Measurements from ENCODE around the gene AIG1. TPM values are rescaled to one million over a fixed set of nuclear protein-coding genes. Genes with fewer than 3 reads are reported as not detected.

AIG1 gene
- total RNA-seq, 1 experiment from 2014 or later, result 29.9 TPM

- Histone ChIP-seq H3K9me3 (replicated peaks) (no peaks in the 10 kb centered on the region), H3K4me1 (replicated peaks) (peaks cover 8% of the 10 kb centered on the region), H3K36me3 (0 out of 2 replicates have a peak, but pooled peaks cover 2% of the 10 kb centered on the region), H3K27ac (no peak overlapping the region), H3K27me3 (replicated peaks) (no peaks in the 10 kb centered on the region), H3K4me3 (no peak overlapping the region)
- no peak for DNase-seq (ENCODE audit: low read depth in 1 of 2, low spot score in 2 of 2)
These were observed 117.0 kb downstream of the AIG1 start for GRCh38 chr6:143177706-143178105.

DNA sequence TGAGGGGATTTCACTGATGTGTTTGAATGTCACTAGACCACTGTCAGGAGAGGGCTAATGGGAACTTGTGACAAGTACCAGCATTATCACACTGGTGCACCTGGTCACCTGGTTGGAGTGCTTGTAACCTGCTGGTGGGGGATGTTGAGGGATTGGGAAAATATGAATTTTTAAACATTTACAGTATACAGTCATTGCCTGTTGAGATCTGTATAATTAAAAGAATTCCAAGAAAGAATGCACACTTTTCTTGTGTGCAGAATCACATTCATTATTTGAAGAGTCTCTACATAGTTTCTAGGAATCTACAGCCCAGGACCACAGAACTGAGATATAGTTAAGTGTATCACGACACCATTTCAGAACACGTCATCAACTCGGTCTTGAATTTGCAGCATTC, 118.4 kb downstream of the AIG1 start:
- H3K27ac ChIP-seq, result no peak overlapping the region
- no peak overlapping the region for H3K4me3 ChIP-seq
- H3K4me1 ChIP-seq (replicated peaks), result peaks cover 8% of the 10 kb centered on the region
- no peaks in the 10 kb centered on the region for H3K9me3 ChIP-seq (replicated peaks)
- no peak for DNase-seq (ENCODE audit: low read depth in 1 of 2, low spot score in 2 of 2)
- H3K36me3 ChIP-seq, result 0 out of 2 replicates have a peak, but pooled peaks cover 2% of the 10 kb centered on the region
- no peaks in the 10 kb centered on the region for H3K27me3 ChIP-seq (replicated peaks)

GRCh38 chr6:143179901-143180612, 119.4 kb downstream of the AIG1 start:
- H3K4me1 ChIP-seq (replicated peaks), result peaks cover 8% of the 10 kb centered on the region
- 0 out of 2 replicates have a peak, but pooled peaks cover 2% of the 10 kb centered on the region for H3K36me3 ChIP-seq
- no peak for DNase-seq (ENCODE audit: low read depth in 1 of 2, low spot score in 2 of 2)
- H3K9me3 ChIP-seq (replicated peaks), result no peaks in the 10 kb centered on the region
- no peak overlapping the region for H3K27ac ChIP-seq
- H3K27me3 ChIP-seq (replicated peaks), result no peaks in the 10 kb centered on the region
- no peak overlapping the region for H3K4me3 ChIP-seq

DNA sequence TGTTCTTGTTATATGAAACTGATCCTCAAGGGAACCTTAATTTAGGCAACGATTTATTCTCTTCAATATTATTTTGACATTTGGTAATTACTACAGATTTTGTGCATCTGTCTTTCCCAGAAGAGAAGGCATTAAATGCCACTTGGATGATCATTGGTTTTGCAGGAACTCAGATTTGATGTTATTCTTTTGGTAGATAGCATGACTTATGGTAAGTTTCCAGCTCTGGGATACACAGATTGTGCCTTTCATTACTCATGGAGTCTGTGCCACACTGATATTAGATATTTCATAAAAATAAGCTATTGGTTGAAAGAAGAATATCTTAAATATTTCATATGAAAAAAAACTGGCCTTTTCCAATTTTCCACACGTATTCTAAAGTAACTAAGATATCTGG, 120.1 kb downstream of the AIG1 start:
- Histone ChIP-seq H3K9me3 (replicated peaks) (no peaks in the 10 kb centered on the region), H3K4me3 (no peak overlapping the region), H3K4me1 (replicated peaks) (peaks cover 8% of the 10 kb centered on the region), H3K27me3 (replicated peaks) (no peaks in the 10 kb centered on the region), H3K27ac (no peak overlapping the region), H3K36me3 (no peaks in the 10 kb centered on the region)
- DNase-seq (ENCODE audit: low read depth in 1 of 2, low spot score in 2 of 2), result no peak

DNA sequence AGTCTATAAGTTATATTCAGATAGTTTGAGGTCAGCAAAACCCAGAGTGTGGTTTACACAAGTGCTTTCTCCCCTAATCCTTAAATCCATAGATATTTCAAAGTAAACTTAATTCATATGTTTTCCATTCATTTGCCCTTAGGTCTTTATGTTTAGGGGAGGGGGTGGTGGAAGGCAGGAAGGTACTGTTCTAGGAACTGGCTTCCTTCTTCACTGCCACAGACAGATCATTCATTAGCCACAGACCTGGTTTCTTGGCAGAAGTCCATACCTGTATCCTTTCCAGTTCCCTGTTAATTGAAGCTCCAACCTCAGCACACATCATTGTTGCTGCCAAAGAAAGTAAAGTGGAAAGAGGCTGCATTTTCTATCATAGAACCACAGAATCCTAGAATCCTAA, 123.0 kb downstream of the AIG1 start:
- H3K9me3 ChIP-seq (replicated peaks), result no peaks in the 10 kb centered on the region
- no peak overlapping the region for H3K27ac ChIP-seq
- no peaks in the 10 kb centered on the region for H3K27me3 ChIP-seq (replicated peaks)
- no peaks in the 10 kb centered on the region for H3K4me1 ChIP-seq (replicated peaks)
- H3K4me3 ChIP-seq, result no peak overlapping the region
- DNase-seq (ENCODE audit: low read depth in 1 of 2, low spot score in 2 of 2), result no peak
- H3K36me3 ChIP-seq, result no peaks in the 10 kb centered on the region

DNA sequence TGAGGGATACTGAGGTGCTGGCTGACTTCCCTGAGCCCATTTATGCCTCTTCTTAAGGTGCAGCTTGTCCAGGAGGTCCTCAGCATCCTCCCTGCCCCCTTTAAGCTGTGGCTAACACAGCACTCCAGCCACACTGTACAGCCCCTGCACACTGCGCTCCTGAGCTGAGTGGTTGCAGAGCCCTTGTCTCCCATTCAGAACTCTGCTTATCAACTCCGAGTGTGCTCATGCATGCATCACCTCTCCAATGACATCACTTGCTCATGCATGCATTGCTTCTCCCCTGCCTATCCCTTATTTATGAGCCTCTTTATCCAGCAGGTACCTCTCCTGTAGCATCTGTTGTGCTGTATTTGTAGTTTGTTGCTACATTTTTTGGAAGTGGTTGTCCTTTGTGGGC, 124.6 kb downstream of the AIG1 start:
- DNase-seq (ENCODE audit: low read depth in 1 of 2, low spot score in 2 of 2), result no peak
- no peak overlapping the region for H3K4me3 ChIP-seq
- H3K27ac ChIP-seq, result no peak overlapping the region
- H3K9me3 ChIP-seq (replicated peaks), result no peaks in the 10 kb centered on the region
- H3K36me3 ChIP-seq, result no peaks in the 10 kb centered on the region
- peaks cover 5% of the 10 kb centered on the region; the same call in 1 of the 2 replicates for H3K4me1 ChIP-seq (replicated peaks)
- H3K27me3 ChIP-seq (replicated peaks), result no peaks in the 10 kb centered on the region

DNA sequence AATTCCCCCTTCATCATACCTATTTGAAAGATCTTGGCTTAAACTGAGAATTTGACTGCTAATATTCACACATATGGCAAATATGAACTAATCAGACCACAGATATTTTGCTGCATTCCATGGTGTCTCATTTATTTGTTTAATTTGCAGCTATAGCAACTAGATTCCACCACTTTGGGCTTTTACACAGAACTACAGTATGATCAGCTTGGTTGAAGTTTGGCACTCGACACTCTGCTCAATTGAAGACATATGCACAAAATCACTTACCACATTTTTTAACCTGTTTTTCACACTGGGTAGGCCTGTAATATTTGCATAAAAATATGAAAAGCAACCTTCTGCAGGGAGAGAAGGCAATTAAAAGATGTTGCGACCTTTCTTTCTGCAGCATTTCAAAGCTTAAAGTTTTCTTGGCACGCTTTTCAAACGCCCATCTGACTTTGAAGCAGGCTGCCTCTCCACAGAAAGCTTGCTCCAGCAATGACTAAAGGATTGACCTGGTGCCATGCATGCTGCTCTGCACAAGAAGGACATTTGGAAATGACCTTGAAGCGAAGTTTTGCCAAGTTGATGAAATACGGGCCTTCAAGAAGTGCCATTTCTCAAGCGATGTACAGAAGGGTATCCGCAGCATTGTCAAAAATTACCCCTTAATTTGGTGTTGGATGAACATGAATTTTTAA, 126.7 kb downstream of the AIG1 start:
- peak in 1 of 2 experiments; percentile 6 for DNase-seq (ENCODE audit: low read depth in 1 of 2, low spot score in 2 of 2)
- no peaks in the 10 kb centered on the region for H3K36me3 ChIP-seq
- H3K27ac ChIP-seq, result no peak overlapping the region
- no peak overlapping the region for H3K4me3 ChIP-seq
- H3K9me3 ChIP-seq (replicated peaks), result no peaks in the 10 kb centered on the region
- H3K27me3 ChIP-seq (replicated peaks), result no peaks in the 10 kb centered on the region
- peaks cover 5% of the 10 kb centered on the region; the same call in 1 of the 2 replicates for H3K4me1 ChIP-seq (replicated peaks)

- DNase-seq (ENCODE audit: low read depth in 1 of 2, low spot score in 2 of 2), result no peak
- Histone ChIP-seq H3K9me3 (replicated peaks) (no peaks in the 10 kb centered on the region), H3K4me3 (no peak overlapping the region), H3K4me1 (replicated peaks) (peaks cover 5% of the 10 kb centered on the region; the same call in 1 of the 2 replicates), H3K27me3 (replicated peaks) (no peaks in the 10 kb centered on the region), H3K27ac (no peak overlapping the region), H3K36me3 (no peaks in the 10 kb centered on the region)
These were observed 127.6 kb downstream of the AIG1 start for GRCh38 chr6:143188292-143188691.

DNA sequence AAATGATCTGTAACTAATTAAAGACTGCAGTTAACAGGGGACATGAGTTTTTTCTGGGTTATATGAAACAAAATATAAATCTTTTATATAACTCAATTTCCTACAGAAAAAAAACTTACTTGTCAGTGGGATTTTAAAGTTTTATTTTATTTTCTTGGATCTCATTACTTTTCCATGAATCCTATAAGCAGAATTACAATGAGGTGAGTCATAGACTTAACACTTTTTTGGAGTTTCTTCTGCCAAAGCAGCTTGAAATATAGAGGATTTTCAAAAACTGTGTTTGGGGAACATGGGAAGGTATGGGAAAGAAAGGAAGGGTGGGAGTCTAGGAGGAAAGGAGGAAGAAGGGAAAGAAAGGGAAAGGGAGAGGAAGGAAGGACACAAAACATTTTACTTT, 130.7 kb downstream of the AIG1 start:
- Histone ChIP-seq H3K4me3 (no peak overlapping the region), H3K4me1 (replicated peaks) (peaks cover 5% of the 10 kb centered on the region; the same call in 1 of the 2 replicates), H3K36me3 (no peaks in the 10 kb centered on the region), H3K27me3 (replicated peaks) (no peaks in the 10 kb centered on the region), H3K27ac (no peak overlapping the region), H3K9me3 (replicated peaks) (no peaks in the 10 kb centered on the region)
- no peak for DNase-seq (ENCODE audit: low read depth in 1 of 2, low spot score in 2 of 2)

DNA sequence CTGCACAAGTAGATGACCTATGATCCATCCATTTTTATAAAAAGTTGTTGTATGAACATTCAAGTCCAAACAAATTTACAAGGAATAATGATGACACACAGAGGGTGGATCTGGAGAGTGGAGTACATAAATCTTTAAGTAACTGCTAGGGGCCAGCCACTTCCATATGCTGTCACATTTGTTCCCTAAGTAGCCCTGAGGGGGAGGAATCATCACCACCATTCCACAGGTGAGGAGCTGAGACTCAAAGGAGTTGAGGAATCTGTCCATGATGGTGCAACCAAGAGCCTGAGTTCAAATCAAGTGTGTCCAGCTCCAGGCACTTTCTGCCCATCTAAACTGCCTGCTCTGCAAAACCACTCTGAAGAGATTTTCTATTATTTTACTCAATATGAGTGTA, 132.1 kb downstream of the AIG1 start:
- Histone ChIP-seq H3K4me1 (replicated peaks) (peaks cover 5% of the 10 kb centered on the region; the same call in 1 of the 2 replicates), H3K36me3 (no peaks in the 10 kb centered on the region), H3K4me3 (no peak overlapping the region), H3K9me3 (replicated peaks) (no peaks in the 10 kb centered on the region), H3K27me3 (replicated peaks) (no peaks in the 10 kb centered on the region), H3K27ac (no peak overlapping the region)
- DNase-seq (ENCODE audit: low read depth in 1 of 2, low spot score in 2 of 2), result no peak

- no peak for DNase-seq (ENCODE audit: low read depth in 1 of 2, low spot score in 2 of 2)
- no peaks in the 10 kb centered on the region for H3K27me3 ChIP-seq (replicated peaks)
- H3K4me3 ChIP-seq, result no peak overlapping the region
- no peaks in the 10 kb centered on the region for H3K9me3 ChIP-seq (replicated peaks)
- no peak overlapping the region for H3K27ac ChIP-seq
- peaks cover 5% of the 10 kb centered on the region; the same call in 1 of the 2 replicates for H3K4me1 ChIP-seq (replicated peaks)
- no peaks in the 10 kb centered on the region for H3K36me3 ChIP-seq
These were observed 132.9 kb downstream of the AIG1 start for GRCh38 chr6:143193571-143194094.

DNA sequence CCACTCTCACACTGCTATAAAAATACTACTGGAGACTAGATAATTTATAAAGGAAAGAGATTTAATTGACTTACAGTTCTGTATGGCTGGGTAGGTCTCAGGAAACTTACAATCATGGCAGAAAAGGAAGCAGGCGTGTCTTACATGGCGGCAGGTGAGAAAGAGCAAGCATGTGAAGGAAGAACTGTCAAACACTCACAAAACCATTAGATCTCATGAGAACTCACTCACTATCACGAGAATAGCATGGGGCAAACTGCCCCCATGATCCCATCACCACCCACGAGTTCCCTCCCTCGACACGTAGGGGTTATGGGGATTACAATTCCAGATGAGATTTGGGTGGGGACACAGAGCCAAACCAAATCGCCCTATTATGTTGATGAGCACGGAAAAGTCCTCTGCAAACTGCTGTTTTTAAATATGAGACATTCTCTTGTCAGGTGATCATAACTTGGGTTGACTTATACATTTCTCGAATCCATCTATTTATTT, 133.5 kb downstream of the AIG1 start:
- Histone ChIP-seq H3K27me3 (replicated peaks) (no peaks in the 10 kb centered on the region), H3K36me3 (no peaks in the 10 kb centered on the region), H3K4me1 (replicated peaks) (peaks cover 5% of the 10 kb centered on the region; the same call in 1 of the 2 replicates), H3K9me3 (replicated peaks) (no peaks in the 10 kb centered on the region), H3K27ac (no peak overlapping the region), H3K4me3 (no peak overlapping the region)
- DNase-seq (ENCODE audit: low read depth in 1 of 2, low spot score in 2 of 2), result no peak

DNA sequence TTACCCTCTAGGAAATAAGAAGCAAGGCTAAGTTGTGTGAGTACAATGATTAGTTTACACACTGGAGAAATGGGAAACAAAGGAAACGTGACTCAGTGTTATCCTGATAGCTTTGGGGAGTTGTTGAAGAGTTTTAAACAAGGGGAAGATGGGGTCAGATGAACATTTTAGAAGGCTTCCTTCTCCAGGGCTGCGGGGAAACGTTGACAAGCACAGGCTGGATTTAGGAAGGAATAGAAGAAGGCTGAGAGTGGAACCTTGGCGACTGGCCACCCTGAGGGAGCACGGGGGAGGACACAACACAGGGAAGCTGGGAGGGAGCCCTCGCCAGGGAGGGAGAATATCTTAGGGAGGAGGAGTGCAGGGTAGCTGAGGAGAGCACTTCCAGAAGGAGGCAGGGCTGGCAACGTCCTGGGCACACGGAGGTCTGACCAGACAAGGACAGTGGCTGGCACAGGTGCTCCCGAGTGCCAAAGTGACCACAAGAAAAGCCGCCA, 134.7 kb downstream of the AIG1 start:
- H3K36me3 ChIP-seq, result no peaks in the 10 kb centered on the region
- no peaks in the 10 kb centered on the region for H3K4me1 ChIP-seq (replicated peaks)
- no peak for DNase-seq (ENCODE audit: low read depth in 1 of 2, low spot score in 2 of 2)
- no peak overlapping the region for H3K27ac ChIP-seq
- H3K4me3 ChIP-seq, result no peak overlapping the region
- no peaks in the 10 kb centered on the region for H3K9me3 ChIP-seq (replicated peaks)
- H3K27me3 ChIP-seq (replicated peaks), result no peaks in the 10 kb centered on the region

Data from SJSA1 (cell line).